GM13976 (cell line): Measurements from ENCODE around the gene RABEPK.
A peak's percentile ranks its signal among the peaks of the same experiment; 100 is the strongest.
"Not testable (repeated sequence)": the region's sequence is repeated elsewhere in the genome, so short reads cannot be mapped to it uniquely, and the experiment has no call there.

Experiments used
- DNase-seq: peaks from one replicate; pipeline ENCODE4 v3.0.0; 2012; ENCODE audit warnings: low spot score
- in situ Hi-C: fragments of 300-500 bp; cut with MboI; formaldehyde crosslinking; loops from one replicate; pipeline ENCODE4 v1.12.0; 2022; ENCODE audit warnings: low sequenced_read_pairs, mixed read lengths, inconsistent platforms; ENCODE audit not compliant: unreplicated experiment
- TF ChIP-seq, protein P1 (sequence below): IDR thresholded peaks from 2 replicates; pipeline ENCODE4 v1.5.1; 2012; ENCODE audit warnings: borderline replicate concordance, mild to moderate bottlenecking; ENCODE audit not compliant: insufficient read depth; ENCODE audit errors: extremely low read depth, missing control alignments, control extremely low read depth

Gene RABEPK

DNA sequence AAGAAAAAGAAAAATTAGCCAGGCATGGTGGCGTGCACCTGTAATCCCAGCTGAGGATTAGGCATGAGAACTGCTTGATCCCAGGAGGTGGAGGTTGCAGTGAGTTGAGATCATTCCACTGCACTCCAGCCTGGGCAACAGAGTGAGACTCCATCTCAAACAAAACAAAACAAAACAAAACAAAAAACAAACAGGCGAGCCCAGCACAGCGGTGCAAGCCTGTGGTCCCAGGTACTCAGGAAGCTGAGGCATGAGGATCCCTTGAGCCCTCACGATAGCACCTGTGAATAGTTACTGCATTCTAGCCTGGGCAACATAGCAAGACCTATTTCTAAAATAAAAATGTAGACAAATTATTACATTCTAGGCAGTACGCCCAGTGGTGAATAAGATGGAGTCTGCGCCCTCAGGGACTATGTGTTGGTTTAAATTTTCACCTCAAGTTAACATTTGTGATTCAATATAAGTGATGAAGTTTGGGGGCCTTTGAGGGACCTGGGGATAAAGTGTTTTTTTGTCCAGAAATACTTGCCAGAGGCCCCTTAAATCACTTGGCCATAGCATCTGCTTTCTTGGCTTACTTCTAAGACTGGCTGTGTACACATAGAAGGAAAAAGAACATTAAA is 57.9 kb downstream of the RABEPK start:
- DNase-seq: no peak
- TF ChIP-seq, protein P1, sequence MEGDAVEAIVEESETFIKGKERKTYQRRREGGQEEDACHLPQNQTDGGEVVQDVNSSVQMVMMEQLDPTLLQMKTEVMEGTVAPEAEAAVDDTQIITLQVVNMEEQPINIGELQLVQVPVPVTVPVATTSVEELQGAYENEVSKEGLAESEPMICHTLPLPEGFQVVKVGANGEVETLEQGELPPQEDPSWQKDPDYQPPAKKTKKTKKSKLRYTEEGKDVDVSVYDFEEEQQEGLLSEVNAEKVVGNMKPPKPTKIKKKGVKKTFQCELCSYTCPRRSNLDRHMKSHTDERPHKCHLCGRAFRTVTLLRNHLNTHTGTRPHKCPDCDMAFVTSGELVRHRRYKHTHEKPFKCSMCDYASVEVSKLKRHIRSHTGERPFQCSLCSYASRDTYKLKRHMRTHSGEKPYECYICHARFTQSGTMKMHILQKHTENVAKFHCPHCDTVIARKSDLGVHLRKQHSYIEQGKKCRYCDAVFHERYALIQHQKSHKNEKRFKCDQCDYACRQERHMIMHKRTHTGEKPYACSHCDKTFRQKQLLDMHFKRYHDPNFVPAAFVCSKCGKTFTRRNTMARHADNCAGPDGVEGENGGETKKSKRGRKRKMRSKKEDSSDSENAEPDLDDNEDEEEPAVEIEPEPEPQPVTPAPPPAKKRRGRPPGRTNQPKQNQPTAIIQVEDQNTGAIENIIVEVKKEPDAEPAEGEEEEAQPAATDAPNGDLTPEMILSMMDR: no peak
- in situ Hi-C loops: no loop called here

DNA sequence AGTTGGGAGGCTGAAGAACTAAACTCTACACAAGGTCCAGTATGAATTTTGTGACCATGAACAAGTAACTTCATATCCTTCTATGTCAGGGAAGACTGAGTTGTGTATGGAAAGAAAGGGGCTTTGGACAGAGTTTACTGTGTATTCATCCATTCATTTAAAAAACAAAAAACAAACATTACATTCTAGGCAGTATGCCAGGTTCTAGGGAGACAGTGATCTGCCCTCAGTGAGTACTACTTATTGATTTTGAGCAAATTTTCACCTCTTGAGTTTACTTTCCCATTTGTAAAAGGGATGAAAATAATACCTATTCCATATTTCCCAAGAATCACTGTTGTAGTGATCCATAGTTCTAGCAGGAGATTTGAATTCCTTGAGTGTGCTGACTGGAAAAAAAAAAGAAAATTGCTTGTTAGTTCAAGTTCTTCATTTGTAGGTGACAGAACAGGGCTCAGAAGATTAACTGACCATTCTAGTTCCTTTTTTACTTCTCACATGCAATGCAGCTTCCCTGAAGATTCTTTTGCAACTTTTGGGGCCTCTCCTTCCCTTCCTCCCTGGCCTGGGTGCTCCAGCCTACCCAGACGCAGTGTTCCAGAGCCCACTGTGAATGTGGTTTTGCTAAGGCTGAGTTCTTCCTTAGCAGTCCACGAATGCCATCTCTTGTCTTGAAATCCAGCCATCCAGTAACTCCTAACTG is 58.6 kb downstream of the RABEPK start:
- TF ChIP-seq, protein P1: no peak
- DNase-seq: no peak
- in situ Hi-C loops: no loop called here

DNA sequence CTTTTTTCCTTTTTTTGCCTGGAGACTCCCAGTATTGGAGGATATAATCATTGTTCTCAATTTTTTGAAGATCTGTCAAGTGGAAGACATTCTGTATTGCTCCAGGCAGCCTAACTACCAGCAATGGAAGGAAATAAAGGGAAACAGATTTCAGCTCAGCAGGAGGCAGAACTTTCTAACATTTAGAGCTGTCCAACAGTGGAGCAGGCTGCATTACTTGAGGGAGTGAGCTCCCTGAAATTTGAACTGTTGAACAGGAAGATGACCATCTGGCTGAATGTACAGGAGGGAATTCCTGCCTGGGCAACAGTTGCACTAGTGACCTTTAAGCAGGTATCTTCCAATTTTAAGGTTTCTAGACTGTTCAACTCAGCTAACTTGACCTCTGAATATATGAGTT is 60.2 kb downstream of the RABEPK start:
- TF ChIP-seq, protein P1: no peak
- in situ Hi-C loops: no loop called here
- DNase-seq: no peak

DNA sequence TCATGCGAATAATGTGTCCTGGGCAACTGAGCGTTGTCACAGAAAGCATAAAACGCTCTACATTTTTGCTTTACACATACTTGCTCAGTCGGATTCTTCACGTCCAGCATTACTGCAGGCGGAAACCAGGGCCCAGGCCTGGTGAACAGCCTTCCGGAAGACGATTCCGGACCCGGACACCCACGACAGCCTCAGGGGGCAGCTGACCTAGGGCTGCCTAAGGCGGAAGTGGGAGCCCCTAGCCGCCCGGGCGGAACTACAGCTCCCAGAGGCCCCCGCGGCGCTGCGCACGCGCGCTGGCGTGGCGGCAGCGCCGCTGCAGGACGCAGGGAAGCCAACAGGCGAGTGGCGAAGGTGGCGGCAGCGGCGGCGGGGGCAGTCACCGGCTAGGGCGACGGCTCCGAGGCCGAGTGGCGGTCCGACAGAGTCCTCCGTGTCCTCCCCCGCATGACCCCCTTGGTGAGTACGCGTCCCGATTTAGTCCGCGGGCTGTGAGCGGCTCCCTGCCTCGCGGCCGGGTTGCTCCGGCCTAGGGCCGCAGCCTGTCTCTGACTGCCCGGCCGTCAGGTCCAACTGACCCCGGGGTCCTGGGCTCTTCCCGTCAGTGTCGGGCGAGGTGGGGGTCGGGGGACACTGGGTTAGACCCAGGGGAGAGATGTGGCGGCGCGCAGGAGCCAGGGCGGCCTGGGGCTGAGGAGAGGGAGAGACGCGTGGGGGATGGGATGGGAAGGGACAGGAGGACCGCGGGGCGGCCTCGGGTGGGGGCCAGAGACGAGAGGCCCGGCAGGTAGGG is 61.4 kb downstream of the RABEPK start, which contains the start of gene GAPVD1:
Gene GAPVD1, plus strand, starts transcription at position 326 of the 793 bp plus-strand sequence. CDS start 37,096 bp downstream, outside the sequence.
- in situ Hi-C loops: no loop called here
- peak; percentile 99 for DNase-seq
- TF ChIP-seq, protein P1: peak; percentile 26

DNA sequence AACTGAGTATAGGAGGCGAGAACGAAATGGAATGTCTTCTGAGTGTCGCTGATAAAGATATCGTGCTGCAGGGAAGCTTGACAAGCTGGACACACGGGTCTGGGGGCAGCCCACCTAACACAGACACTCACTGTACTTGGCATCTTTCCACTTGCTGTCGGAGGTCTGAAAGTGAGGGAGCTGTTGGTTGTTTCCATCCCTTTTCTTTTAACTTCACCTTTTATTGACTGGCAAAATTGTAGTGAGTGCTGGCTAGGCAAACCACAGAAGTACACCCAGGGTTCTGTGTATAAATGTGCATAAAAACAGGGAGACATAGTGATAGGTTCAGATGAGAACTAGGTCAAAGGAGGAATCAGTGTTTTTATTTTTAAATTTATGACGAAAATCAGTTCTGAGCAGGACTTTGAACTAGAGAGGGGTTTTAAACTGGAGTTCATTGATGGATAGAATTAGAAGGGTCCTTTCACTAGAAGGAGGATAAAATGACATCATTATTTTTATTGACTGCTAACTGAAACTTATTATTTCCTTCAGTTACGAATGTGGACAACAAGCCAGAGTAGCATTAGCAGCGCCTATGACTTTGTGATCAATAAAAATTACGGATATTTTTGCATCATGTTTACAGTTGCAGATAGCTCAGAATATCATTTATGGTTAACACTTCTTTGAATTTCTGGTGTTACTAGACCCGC is 62.1 kb downstream of the RABEPK start:
- in situ Hi-C loops: no loop called here
- TF ChIP-seq, protein P1: no peak
- DNase-seq: no peak

DNA sequence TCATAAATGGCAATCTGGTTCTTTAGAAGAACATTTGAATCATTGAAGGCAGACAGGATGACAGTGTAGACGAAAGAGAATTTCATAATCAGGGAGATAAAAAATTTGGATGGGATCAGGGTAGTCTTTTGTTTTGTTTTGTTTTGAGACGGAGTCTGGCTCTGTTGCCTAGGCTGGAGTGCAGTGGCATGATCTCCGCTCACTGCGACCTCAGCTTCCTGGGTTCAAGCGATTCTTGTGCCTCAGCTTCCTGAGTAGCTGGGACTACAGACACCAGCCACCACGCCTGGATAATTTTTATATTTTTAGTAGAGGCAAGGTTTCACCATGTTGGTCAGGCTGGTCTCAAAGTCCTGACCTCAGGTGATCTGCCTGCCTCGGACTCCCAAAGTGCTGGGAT is 63.7 kb downstream of the RABEPK start:
- in situ Hi-C loops: not testable (repeated sequence)

More for the DNA sequence above, 63.7 kb downstream of the RABEPK start:
- DNase-seq: not testable (repeated sequence)
